ENCODE measurements around the gene CREBBP. TPM values are rescaled to one million over a fixed set of nuclear protein-coding genes. Genes with fewer than 3 reads are reported as not detected.
A peak's percentile ranks its signal among the peaks of the same experiment; 100 is the strongest.

The CREBBP gene
- total and polyA plus RNA-seq, 9 of the 15 experiments (the other 6 are each of a cell fraction or from before 2014, with no cell fraction given), result 0.70 to 24.8 (median 5.6) TPM

DNA sequence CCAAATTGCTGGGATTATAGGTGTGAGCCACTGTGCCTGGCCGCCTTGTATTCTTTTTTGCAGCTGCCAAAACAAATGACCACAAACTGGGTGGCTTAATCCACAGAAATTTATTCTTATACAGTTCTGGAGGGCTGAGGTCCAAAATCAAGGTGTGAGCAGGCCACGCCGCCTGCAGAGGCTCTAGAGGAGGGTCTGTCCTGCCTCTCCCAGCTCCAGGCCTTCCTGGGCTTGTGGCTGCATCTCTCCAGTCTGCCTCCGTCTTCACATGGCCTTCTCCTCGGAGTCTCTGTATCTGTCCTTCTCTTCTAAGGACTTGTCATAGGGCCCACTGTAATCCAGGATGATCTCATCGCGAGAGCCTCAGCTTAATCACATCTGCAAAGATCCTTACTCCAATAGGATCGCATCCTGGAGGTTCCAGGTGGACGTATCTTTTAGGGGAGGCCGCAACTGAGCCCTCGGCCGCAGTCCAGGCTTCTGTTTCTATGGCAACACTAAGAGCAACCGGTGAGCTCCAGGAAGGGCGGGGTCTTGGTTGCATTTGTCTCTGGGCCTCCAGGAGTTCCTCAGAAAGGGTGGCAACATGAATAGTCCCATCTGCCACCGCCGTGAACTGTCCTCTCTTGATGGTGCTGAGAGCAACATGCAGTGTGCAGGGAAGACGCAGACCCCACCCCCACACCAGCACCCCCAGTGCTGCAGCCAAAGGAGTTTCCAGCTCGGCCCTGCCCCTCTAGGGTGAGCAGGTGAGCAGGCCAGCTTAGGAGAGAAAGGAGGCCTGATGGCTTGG is 29.5 kb upstream of the CREBBP start (continued):
- peak; percentile 79 for TF ChIP-seq RFX1 (IDR thresholded peaks at IDR 0.05)

DNA sequence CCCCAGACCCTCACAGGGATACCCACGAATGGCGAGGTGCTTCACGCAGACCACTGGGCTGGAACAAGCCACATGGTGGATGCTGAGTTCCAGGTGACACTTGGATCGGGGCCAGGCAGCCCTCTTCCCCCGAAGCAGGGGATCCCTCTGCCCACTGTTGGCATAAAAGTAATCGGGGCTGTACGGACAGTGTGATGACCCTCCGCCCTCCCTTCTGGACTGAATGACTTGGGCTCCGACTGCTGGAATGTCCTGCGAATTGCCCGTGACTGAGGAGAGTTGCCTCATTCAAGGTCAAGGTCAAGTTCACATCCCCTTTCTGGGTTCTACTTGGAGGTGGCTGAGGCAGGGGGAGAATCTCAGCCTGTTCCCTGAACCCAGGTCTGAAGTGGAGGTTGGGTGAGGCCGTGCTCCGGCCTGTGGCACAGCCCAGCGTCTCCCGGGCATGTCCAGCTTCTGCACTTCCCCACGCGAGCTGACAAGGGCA is 28.5 kb upstream of the CREBBP start:
- peak; percentile 67 for FAIRE-seq
- Histone ChIP-seq H3K9me3 (replicated peaks; ENCODE audit: control insufficient read depth, insufficient read depth, low read depth, low read length) (no peaks in the 10 kb centered on the region), H3K27ac (ENCODE audit: extremely low read depth, low read depth, low read length) (no peak overlapping the region), H3K4me3 (no peak overlapping the region), H3K4me2 (ENCODE audit: insufficient read depth, low read length) (no peak overlapping the region), H3K79me2 (ENCODE audit: control insufficient read depth, insufficient read depth, low read length) (no peaks in the 10 kb centered on the region), H2AFZ (ENCODE audit: low read depth, low read length) (no peak overlapping the region), H3K9me1 (ENCODE audit: control insufficient read depth, insufficient read depth, low read length) (no peaks in the 10 kb centered on the region), H3K9ac (ENCODE audit: insufficient read depth in 1 of 2, low read depth in 2 of 2, low read length in 2 of 2) (no peak overlapping the region), H3K27me3 (ENCODE audit: control insufficient read depth in 2 of 2, insufficient read depth in 2 of 2, low read length in 2 of 2) (peaks cover 5 to 44% of the 10 kb centered on the region in 2 experiments; a peak in 4 of 5 replicates), H3K4me1 (replicated peaks in 1 of 2; ENCODE audit: control insufficient read depth in 2 of 2, insufficient read depth in 2 of 2, low read length in 2 of 2) (no peaks in the 10 kb centered on the region; a peak in 1 of 5 replicates), H4K20me1 (replicated peaks; ENCODE audit: control insufficient read depth, insufficient read depth, low read length) (no peaks in the 10 kb centered on the region), H3K36me3 (ENCODE audit: control insufficient read depth, insufficient read depth, low read length) (no peaks in the 10 kb centered on the region)
- no TSS peak for BruUV-seq (replicated peaks)
- ChIA-PET CTCF (ENCODE audit: low intra/inter-chr PET ratio) (no interaction called here), POLR2A (interaction anchor here (0.6 kb wide), 1 partner anchor 16 kb away, joined by 4 read pairs; no protein-coding TSS in a partner anchor)
- intact Hi-C loops (cut with micrococcal nuclease), result no loop called here
- DNase-seq (ENCODE audit: extremely low read depth in 1 of 4, low spot score in 3 of 4), result peak in 2 of 4 experiments; percentile 21 to 28
- ATAC-seq, result peak; percentile 77
- in situ Hi-C loops (cut with MboI), result no loop called here
- WGBS (ENCODE audit: insufficient coverage, low coverage, missing lambda C conversion rate), result 19% methylated on average over 16 of the region's 17 CpGs
- TF ChIP-seq, protein P1, sequence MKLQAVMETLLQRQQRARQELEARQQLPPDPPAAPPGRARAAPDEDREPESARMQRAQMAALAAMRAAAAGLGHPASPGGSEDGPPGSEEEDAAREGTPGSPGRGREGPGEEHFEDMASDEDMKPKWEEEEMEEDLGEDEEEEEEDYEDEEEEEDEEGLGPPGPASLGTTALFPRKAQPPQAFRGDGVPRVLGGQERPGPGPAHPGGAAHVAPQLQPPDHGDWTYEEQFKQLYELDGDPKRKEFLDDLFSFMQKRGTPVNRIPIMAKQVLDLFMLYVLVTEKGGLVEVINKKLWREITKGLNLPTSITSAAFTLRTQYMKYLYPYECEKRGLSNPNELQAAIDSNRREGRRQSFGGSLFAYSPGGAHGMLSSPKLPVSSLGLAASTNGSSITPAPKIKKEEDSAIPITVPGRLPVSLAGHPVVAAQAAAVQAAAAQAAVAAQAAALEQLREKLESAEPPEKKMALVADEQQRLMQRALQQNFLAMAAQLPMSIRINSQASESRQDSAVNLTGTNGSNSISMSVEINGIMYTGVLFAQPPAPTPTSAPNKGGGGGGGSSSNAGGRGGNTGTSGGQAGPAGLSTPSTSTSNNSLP (IDR thresholded peaks at IDR 0.05; ENCODE audit: borderline replicate concordance, low read depth, low read length), result no peak
- TF ChIP-seq MTA2 (IDR thresholded peaks at IDR 0.05; ENCODE audit: low read depth), result no peak
- TF ChIP-seq ESRRA (IDR thresholded peaks at IDR 0.05; ENCODE audit: borderline replicate concordance, low read depth), result peak; percentile 98
- TF ChIP-seq TSC22D4 (tag; IDR thresholded peaks at IDR 0.05), result no peak
- TF ChIP-seq MCM2 (IDR thresholded peaks at IDR 0.05; ENCODE audit: low read depth), result no peak
- no peak for TF ChIP-seq HMG20A (CRISPR knock-in tag; conservative IDR thresholded peaks at IDR 0.05)
- TF ChIP-seq, protein P2, sequence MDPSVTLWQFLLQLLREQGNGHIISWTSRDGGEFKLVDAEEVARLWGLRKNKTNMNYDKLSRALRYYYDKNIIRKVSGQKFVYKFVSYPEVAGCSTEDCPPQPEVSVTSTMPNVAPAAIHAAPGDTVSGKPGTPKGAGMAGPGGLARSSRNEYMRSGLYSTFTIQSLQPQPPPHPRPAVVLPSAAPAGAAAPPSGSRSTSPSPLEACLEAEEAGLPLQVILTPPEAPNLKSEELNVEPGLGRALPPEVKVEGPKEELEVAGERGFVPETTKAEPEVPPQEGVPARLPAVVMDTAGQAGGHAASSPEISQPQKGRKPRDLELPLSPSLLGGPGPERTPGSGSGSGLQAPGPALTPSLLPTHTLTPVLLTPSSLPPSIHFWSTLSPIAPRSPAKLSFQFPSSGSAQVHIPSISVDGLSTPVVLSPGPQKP (CRISPR knock-in tag; IDR thresholded peaks at IDR 0.05), result no peak
- peak; percentile 66 for TF ChIP-seq CEBPG (CRISPR knock-in tag; IDR thresholded peaks at IDR 0.05)
- 0 out of 4 replicates have a peak, but pooled peaks of 1 of the 2 experiments have one; percentile 29 for TF ChIP-seq CEBPG (tag; conservative IDR thresholded peaks at IDR 0.05 in 1 of 2, IDR thresholded peaks at IDR 0.05 in 1 of 2)
- TF ChIP-seq, protein P3, sequence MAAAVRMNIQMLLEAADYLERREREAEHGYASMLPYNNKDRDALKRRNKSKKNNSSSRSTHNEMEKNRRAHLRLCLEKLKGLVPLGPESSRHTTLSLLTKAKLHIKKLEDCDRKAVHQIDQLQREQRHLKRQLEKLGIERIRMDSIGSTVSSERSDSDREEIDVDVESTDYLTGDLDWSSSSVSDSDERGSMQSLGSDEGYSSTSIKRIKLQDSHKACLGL (CRISPR knock-in tag; IDR thresholded peaks at IDR 0.05; ENCODE audit: borderline replicate concordance, poor library complexity, severe bottlenecking), result no peak
- TF ChIP-seq SREBF2 (CRISPR knock-in tag; IDR thresholded peaks at IDR 0.05), result no peak
- no peak for TF ChIP-seq FOXA3 (CRISPR knock-in tag; conservative IDR thresholded peaks at IDR 0.05 in 1 of 2, IDR thresholded peaks at IDR 0.05 in 1 of 2)
- no peak for TF ChIP-seq ZNF668 (CRISPR knock-in tag; IDR thresholded peaks at IDR 0.05)
- TF ChIP-seq FOXK1 (CRISPR knock-in tag; IDR thresholded peaks at IDR 0.05; ENCODE audit: borderline replicate concordance), result no peak
- no peak for TF ChIP-seq NR2C1 (IDR thresholded peaks at IDR 0.05)
- TF ChIP-seq NR2C1 (tag; IDR thresholded peaks at IDR 0.05), result peak; percentile 28; the same call in 1 of the 2 replicates
- no peak for TF ChIP-seq COPS2 (conservative IDR thresholded peaks at IDR 0.05)

All from K562 (cell line).